Measurements from ENCODE around the gene KCNAB1.

The KCNAB1 gene

DNA sequence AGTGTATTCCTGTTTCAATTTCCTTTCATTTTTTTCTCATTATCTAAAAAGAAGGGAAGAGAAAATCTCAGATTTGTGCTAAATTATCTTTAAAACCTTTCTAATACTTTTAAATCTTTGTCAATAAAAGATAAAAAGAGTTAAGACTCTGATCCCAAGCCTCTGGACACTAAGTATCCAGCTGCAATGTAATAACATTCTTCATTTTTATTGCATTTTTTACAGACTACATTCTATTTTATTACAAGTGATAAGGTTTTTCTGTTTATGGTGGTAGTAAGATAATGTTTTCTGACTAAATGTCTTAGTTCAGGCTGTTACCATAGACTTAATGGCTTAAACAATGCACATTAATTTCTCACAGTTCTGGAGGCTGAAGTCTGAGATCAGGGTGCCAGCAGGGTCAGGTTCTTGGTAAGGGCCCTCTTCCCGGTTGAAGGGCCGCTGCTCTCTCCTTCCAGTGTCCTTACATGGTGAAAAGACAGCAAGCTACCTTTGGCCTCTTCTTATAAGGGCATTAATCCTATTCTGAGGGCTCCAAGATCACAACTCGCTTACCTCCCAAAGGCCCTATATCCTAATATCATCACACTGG lies 19.7 kb downstream of the KCNAB1 start:
- Histone ChIP-seq H2AFZ (no peak overlapping the region), H3K4me2 (ENCODE audit: low read length) (no peak overlapping the region), H3K9me3 (ENCODE audit: control insufficient read depth, low read length) (no peaks in the 10 kb centered on the region), H3K27ac (no peak overlapping the region), H3K4me3 (ENCODE audit: low read depth, low read length) (no peak overlapping the region), H3K79me2 (no peaks in the 10 kb centered on the region), H3K4me1 (no peaks in the 10 kb centered on the region), H3K9ac (no peak overlapping the region), H3K27me3 (ENCODE audit: control insufficient read depth, insufficient read depth, low read length) (no peaks in the 10 kb centered on the region), H3K36me3 (ENCODE audit: control insufficient read depth, insufficient read depth, low read length) (no peaks in the 10 kb centered on the region)
- TF ChIP-seq CTCF (IDR thresholded peaks at IDR 0.05): no peak

GRCh38 chr3:156142702-156143101 lies 22.3 kb downstream of the KCNAB1 start:
- Histone ChIP-seq H3K36me3 (ENCODE audit: control insufficient read depth, insufficient read depth, low read length) (no peaks in the 10 kb centered on the region), H3K79me2 (no peaks in the 10 kb centered on the region), H3K9me3 (ENCODE audit: control insufficient read depth, low read length) (no peaks in the 10 kb centered on the region), H3K4me1 (no peaks in the 10 kb centered on the region), H2AFZ (no peak overlapping the region), H3K27me3 (ENCODE audit: control insufficient read depth, insufficient read depth, low read length) (no peaks in the 10 kb centered on the region), H3K9ac (no peak overlapping the region), H3K4me3 (ENCODE audit: low read depth, low read length) (no peak overlapping the region), H3K27ac (no peak overlapping the region), H3K4me2 (ENCODE audit: low read length) (no peak overlapping the region)
- no peak for TF ChIP-seq CTCF (IDR thresholded peaks at IDR 0.05)

DNA sequence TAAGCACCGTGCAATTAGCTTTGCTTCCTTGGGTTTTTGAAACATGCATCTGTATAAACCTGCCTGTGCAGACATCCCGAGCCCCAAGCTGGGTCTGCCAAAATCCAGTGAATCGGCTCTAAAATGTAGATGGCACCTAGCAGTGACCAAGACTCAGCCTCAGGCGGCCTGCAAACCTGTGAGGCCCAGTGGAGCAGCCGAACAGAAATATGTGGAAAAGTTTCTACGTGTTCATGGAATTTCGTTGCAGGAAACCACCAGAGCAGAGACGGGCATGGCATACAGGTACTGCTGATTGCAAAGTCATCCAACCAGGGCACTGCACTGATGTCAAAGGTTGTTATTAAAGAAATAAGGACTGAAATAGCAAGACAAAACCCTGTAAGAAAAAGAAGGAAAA lies 22.8 kb downstream of the KCNAB1 start:
- Histone ChIP-seq H3K9ac (no peak overlapping the region), H3K79me2 (no peaks in the 10 kb centered on the region), H3K4me1 (no peaks in the 10 kb centered on the region), H3K36me3 (ENCODE audit: control insufficient read depth, insufficient read depth, low read length) (no peaks in the 10 kb centered on the region), H3K27me3 (ENCODE audit: control insufficient read depth, insufficient read depth, low read length) (no peaks in the 10 kb centered on the region), H3K4me2 (ENCODE audit: low read length) (no peak overlapping the region), H2AFZ (no peak overlapping the region), H3K9me3 (ENCODE audit: control insufficient read depth, low read length) (no peaks in the 10 kb centered on the region), H3K4me3 (ENCODE audit: low read depth, low read length) (no peak overlapping the region), H3K27ac (no peak overlapping the region)
- TF ChIP-seq CTCF (IDR thresholded peaks at IDR 0.05): no peak

DNA sequence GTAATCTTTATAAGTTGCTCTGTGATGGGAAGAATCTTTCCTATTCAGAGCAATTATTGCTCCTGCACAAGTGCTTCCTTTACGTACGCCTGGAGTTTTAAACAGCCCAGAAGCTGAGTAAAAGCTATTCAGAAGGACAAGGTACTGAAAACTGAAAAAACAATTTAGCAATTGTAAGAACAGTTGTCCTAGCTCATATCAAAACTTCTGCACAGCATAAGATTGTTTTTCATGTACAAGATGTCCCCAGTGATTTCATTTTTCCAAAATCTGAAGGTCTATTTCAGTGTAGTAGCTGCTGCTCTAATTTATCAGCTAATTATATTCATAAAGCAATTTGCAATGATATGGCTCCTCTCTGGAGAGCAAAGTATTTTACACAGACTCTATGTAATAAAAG lies 23.7 kb downstream of the KCNAB1 start:
- H3K27me3 ChIP-seq (ENCODE audit: control insufficient read depth, insufficient read depth, low read length): no peaks in the 10 kb centered on the region
- TF ChIP-seq CTCF (IDR thresholded peaks at IDR 0.05): no peak
- H3K27ac ChIP-seq: no peak overlapping the region
- peaks cover 3% of the 10 kb centered on the region for H3K4me1 ChIP-seq
- H3K4me2 ChIP-seq (ENCODE audit: low read length): no peak overlapping the region
- no peaks in the 10 kb centered on the region for H3K36me3 ChIP-seq (ENCODE audit: control insufficient read depth, insufficient read depth, low read length)
- no peaks in the 10 kb centered on the region for H3K79me2 ChIP-seq
- no peaks in the 10 kb centered on the region for H3K9me3 ChIP-seq (ENCODE audit: control insufficient read depth, low read length)
- no peak overlapping the region for H3K4me3 ChIP-seq (ENCODE audit: low read depth, low read length)
- H2AFZ ChIP-seq: no peak overlapping the region
- no peak overlapping the region for H3K9ac ChIP-seq

GRCh38 chr3:156145866-156146265 lies 25.5 kb downstream of the KCNAB1 start:
- Histone ChIP-seq H3K27ac (no peak overlapping the region), H3K36me3 (ENCODE audit: control insufficient read depth, insufficient read depth, low read length) (no peaks in the 10 kb centered on the region), H3K9me3 (ENCODE audit: control insufficient read depth, low read length) (no peaks in the 10 kb centered on the region), H3K79me2 (no peaks in the 10 kb centered on the region), H3K4me1 (peaks cover 3% of the 10 kb centered on the region), H3K4me2 (ENCODE audit: low read length) (no peak overlapping the region), H3K4me3 (ENCODE audit: low read depth, low read length) (no peak overlapping the region), H2AFZ (no peak overlapping the region), H3K9ac (no peak overlapping the region), H3K27me3 (ENCODE audit: control insufficient read depth, insufficient read depth, low read length) (no peaks in the 10 kb centered on the region)
- TF ChIP-seq CTCF (IDR thresholded peaks at IDR 0.05): no peak
